Activated CD4-positive, alpha-beta T cell treated with anti-CD3 and anti-CD28 coated beads, Interleukin-2, amount 10 ng/mL, durations not matched to agents 7 days and 5 days (primary cell): ENCODE measurements around the gene FYCO1. TPM values are rescaled to one million over a fixed set of nuclear protein-coding genes. Genes with fewer than 3 reads are reported as not detected.

Experiments used
- CTCF ChIA-PET: fragments of 350-600 bp; sonication (Branson Sonifier 250); formaldehyde crosslinking; loops from one replicate; lab custom pipeline; 2021; ENCODE audit warnings: antibody characterized with exemption; lab: Charles Lee
- POLR2A ChIA-PET: fragments of 350-600 bp; sonication (Branson Sonifier 250); formaldehyde crosslinking; loops from one replicate; lab custom pipeline; 2021; ENCODE audit warnings: antibody characterized with exemption; lab: Charles Lee
- DNase-seq: peaks from one replicate; pipeline ENCODE4 v3.0.0-alpha.2; 2020
- H3K27ac Mint-ChIP-seq: one replicate; pipeline ENCODE4 v1.8.0; 2021; ENCODE audit warnings: mild to moderate bottlenecking, moderate library complexity, mixed read lengths
- H3K27me3 Mint-ChIP-seq: one replicate; pipeline ENCODE4 v1.8.0; 2021; ENCODE audit warnings: mixed read lengths
- H3K36me3 Mint-ChIP-seq: one replicate; pipeline ENCODE4 v1.8.0; 2021; ENCODE audit warnings: low read depth, mixed read lengths
- H3K4me1 Mint-ChIP-seq: one replicate; pipeline ENCODE4 v1.8.0; 2021; ENCODE audit warnings: mixed read lengths
- H3K4me3 Mint-ChIP-seq: one replicate; pipeline ENCODE4 v1.8.0; 2021; ENCODE audit warnings: mild to moderate bottlenecking, moderate library complexity, mixed read lengths
- H3K9me3 Mint-ChIP-seq: one replicate; pipeline ENCODE4 v1.8.0; 2021; ENCODE audit warnings: mixed read lengths
- total RNA-seq, 2 experiments: library from RNA; stranded (reverse); gene quantifications; one replicate each; pipeline ENCODE4 v1.2.3, GENCODE V29; 2021

Gene FYCO1
- total RNA-seq, 2 experiments from 2014 or later = 15.1 to 15.7 TPM

- Mint-ChIP-seq H3K4me3 (peak overlapping the region; percentile 61), H3K4me1 (peaks cover 77% of the 10 kb centered on the region), H3K36me3 (peaks cover 83% of the 10 kb centered on the region), H3K9me3 (no peaks in the 10 kb centered on the region), H3K27ac (peak overlapping the region; percentile 4), H3K27me3 (no peaks in the 10 kb centered on the region)
- POLR2A ChIA-PET = no interaction called here
- CTCF ChIA-PET = interaction anchor here (0.9 to 1.8 kb wide), 7 partner anchors 22 to 136 kb away, joined by 3 to 7 read pairs (median 4); no protein-coding TSS in a partner anchor
- DNase-seq = no peak
Measured at GRCh38 chr3:45944830-45945620, 50.6 kb downstream of the FYCO1 start.

- H3K27me3 Mint-ChIP-seq = no peaks in the 10 kb centered on the region
- peaks cover 70% of the 10 kb centered on the region for H3K36me3 Mint-ChIP-seq
- POLR2A ChIA-PET = interaction anchor here (0.9 kb wide), 1 partner anchor 50 kb away, joined by 4 read pairs; no protein-coding TSS in a partner anchor
- DNase-seq = peak; percentile 70
- H3K27ac Mint-ChIP-seq = peak within 1 kb of the TSS; percentile 31
- H3K4me1 Mint-ChIP-seq = peaks cover 75% of the 10 kb centered on the region
- CTCF ChIA-PET = interaction anchor here (1.0 to 6.0 kb wide), 8 partner anchors 14 to 134 kb away, joined by 3 to 120 read pairs (median 4); no protein-coding TSS in a partner anchor
- H3K4me3 Mint-ChIP-seq = peak within 1 kb of the TSS; percentile 43
- H3K9me3 Mint-ChIP-seq = no peaks in the 10 kb centered on the region
Measured at GRCh38 chr3:45943207-45943846, 52.3 kb downstream of the FYCO1 start, which contains the start of gene CXCR6. Gene CXCR6, plus strand, starts transcription at chr3:45943464. Its CDS starts 3,018 bp downstream, at chr3:45946482.

GRCh38 chr3:45942051-45942825, 53.4 kb downstream of the FYCO1 start:
- Mint-ChIP-seq H3K27ac (peak overlapping the region; percentile 16), H3K4me1 (peaks cover 67% of the 10 kb centered on the region), H3K36me3 (peaks cover 64% of the 10 kb centered on the region), H3K27me3 (no peaks in the 10 kb centered on the region), H3K4me3 (no peak overlapping the region), H3K9me3 (no peaks in the 10 kb centered on the region)
- DNase-seq = no peak
- ChIA-PET POLR2A (no interaction called here), CTCF (interaction anchor here (1.0 to 6.0 kb wide), 5 partner anchors 16 to 135 kb away, joined by 3 to 120 read pairs (median 3); no protein-coding TSS in a partner anchor)

- Mint-ChIP-seq H3K27ac (peak overlapping the region; percentile 26), H3K4me1 (peaks cover 54% of the 10 kb centered on the region), H3K27me3 (no peaks in the 10 kb centered on the region), H3K4me3 (no peak overlapping the region), H3K9me3 (no peaks in the 10 kb centered on the region), H3K36me3 (peaks cover 55% of the 10 kb centered on the region)
- ChIA-PET POLR2A (no interaction called here), CTCF (interaction anchor here (1.0 to 6.0 kb wide), 5 partner anchors 54 to 431 kb away, joined by 3 to 120 read pairs (median 3); partner anchors contain the start of gene FYCO1)
- DNase-seq = no peak
Measured at GRCh38 chr3:45940781-45941365, 54.8 kb downstream of the FYCO1 start.

GRCh38 chr3:45940004-45940780, 55.4 kb downstream of the FYCO1 start:
- Mint-ChIP-seq H3K9me3 (no peaks in the 10 kb centered on the region), H3K4me3 (no peak overlapping the region), H3K36me3 (peaks cover 54% of the 10 kb centered on the region), H3K27ac (no peak overlapping the region), H3K4me1 (peaks cover 49% of the 10 kb centered on the region), H3K27me3 (no peaks in the 10 kb centered on the region)
- ChIA-PET POLR2A (interaction anchor here (0.6 kb wide), 1 partner anchor 250 kb away, joined by 3 read pairs; no protein-coding TSS in a partner anchor), CTCF (interaction anchor here (0.7 to 6.0 kb wide), 11 partner anchors 10 to 438 kb away, joined by 3 to 120 read pairs (median 5); partner anchors contain the start of gene FYCO1)
- DNase-seq = no peak

GRCh38 chr3:45939341-45939771, 56.3 kb downstream of the FYCO1 start:
- ChIA-PET CTCF (interaction anchor here (0.8 to 6.0 kb wide), 23 partner anchors 8 to 439 kb away, joined by 3 to 120 read pairs (median 4); no protein-coding TSS in a partner anchor), POLR2A (interaction anchor here (1.0 kb wide), 1 partner anchor 19 kb away, joined by 3 read pairs; no protein-coding TSS in a partner anchor)
- H3K27ac Mint-ChIP-seq = no peak overlapping the region
- DNase-seq = no peak
- peaks cover 55% of the 10 kb centered on the region for H3K36me3 Mint-ChIP-seq
- no peaks in the 10 kb centered on the region for H3K27me3 Mint-ChIP-seq
- H3K4me1 Mint-ChIP-seq = peaks cover 42% of the 10 kb centered on the region
- no peak overlapping the region for H3K4me3 Mint-ChIP-seq
- H3K9me3 Mint-ChIP-seq = no peaks in the 10 kb centered on the region

- H3K36me3 Mint-ChIP-seq = peaks cover 58% of the 10 kb centered on the region
Measured at GRCh38 chr3:45938864-45939263, 56.8 kb downstream of the FYCO1 start.

GRCh38 chr3:45938043-45938435, 57.6 kb downstream of the FYCO1 start:
- H3K9me3 Mint-ChIP-seq = no peaks in the 10 kb centered on the region
- no peak for DNase-seq
- CTCF ChIA-PET = interaction anchor here (0.7 to 6.0 kb wide), 21 partner anchors 8 to 374 kb away, joined by 3 to 120 read pairs (median 5); no protein-coding TSS in a partner anchor
- POLR2A ChIA-PET = interaction anchor here (0.7 to 1.0 kb wide), 2 partner anchors 17 to 140 kb away, joined by 3 read pairs; no protein-coding TSS in a partner anchor
- H3K27me3 Mint-ChIP-seq = no peaks in the 10 kb centered on the region
- H3K27ac Mint-ChIP-seq = no peak overlapping the region
- peaks cover 64% of the 10 kb centered on the region for H3K36me3 Mint-ChIP-seq
- H3K4me1 Mint-ChIP-seq = peaks cover 31% of the 10 kb centered on the region
- H3K4me3 Mint-ChIP-seq = no peak overlapping the region

More at GRCh38 chr3:45938864-45939263, 56.8 kb downstream of the FYCO1 start:
- CTCF ChIA-PET = interaction anchor here (0.7 to 6.0 kb wide), 28 partner anchors 8 to 439 kb away, joined by 3 to 120 read pairs (median 4); no protein-coding TSS in a partner anchor
- Mint-ChIP-seq H3K27me3 (no peaks in the 10 kb centered on the region), H3K4me3 (no peak overlapping the region), H3K27ac (no peak overlapping the region), H3K9me3 (no peaks in the 10 kb centered on the region), H3K4me1 (peaks cover 40% of the 10 kb centered on the region)
- DNase-seq = peak; percentile 91
- POLR2A ChIA-PET = interaction anchor here (0.7 to 1.0 kb wide), 2 partner anchors 18 to 139 kb away, joined by 3 read pairs; no protein-coding TSS in a partner anchor

GRCh38 chr3:45937206-45938042, 58.2 kb downstream of the FYCO1 start:
- ChIA-PET POLR2A (no interaction called here), CTCF (interaction anchor here (1.1 to 5.6 kb wide), 11 partner anchors 14 to 147 kb away, joined by 3 to 49 read pairs (median 4); no protein-coding TSS in a partner anchor)
- Mint-ChIP-seq H3K27ac (no peak overlapping the region), H3K27me3 (no peaks in the 10 kb centered on the region), H3K4me1 (peaks cover 25% of the 10 kb centered on the region), H3K4me3 (no peak overlapping the region), H3K36me3 (peaks cover 64% of the 10 kb centered on the region), H3K9me3 (no peaks in the 10 kb centered on the region)
- DNase-seq = no peak

GRCh38 chr3:45936261-45936660, 59.4 kb downstream of the FYCO1 start:
- Mint-ChIP-seq H3K9me3 (no peaks in the 10 kb centered on the region), H3K36me3 (peaks cover 58% of the 10 kb centered on the region), H3K27ac (no peak overlapping the region), H3K27me3 (no peaks in the 10 kb centered on the region), H3K4me1 (peaks cover 18% of the 10 kb centered on the region), H3K4me3 (no peak overlapping the region)
- POLR2A ChIA-PET = no interaction called here
- no peak for DNase-seq
- CTCF ChIA-PET = interaction anchor here (0.6 to 5.6 kb wide), 5 partner anchors 44 to 148 kb away, joined by 3 to 49 read pairs (median 4); no protein-coding TSS in a partner anchor
